GM19238 (cell line): ENCODE measurements around the gene POP7.
"Not testable (repeated sequence)": the region's sequence is repeated elsewhere in the genome, so short reads cannot be mapped to it uniquely, and the experiment has no call there.

Experiments used
- DNase-seq: peaks from one replicate; pipeline ENCODE4 v3.0.0; 2011; ENCODE audit warnings: low spot score; ENCODE audit not compliant: insufficient read length

POP7 gene

DNA sequence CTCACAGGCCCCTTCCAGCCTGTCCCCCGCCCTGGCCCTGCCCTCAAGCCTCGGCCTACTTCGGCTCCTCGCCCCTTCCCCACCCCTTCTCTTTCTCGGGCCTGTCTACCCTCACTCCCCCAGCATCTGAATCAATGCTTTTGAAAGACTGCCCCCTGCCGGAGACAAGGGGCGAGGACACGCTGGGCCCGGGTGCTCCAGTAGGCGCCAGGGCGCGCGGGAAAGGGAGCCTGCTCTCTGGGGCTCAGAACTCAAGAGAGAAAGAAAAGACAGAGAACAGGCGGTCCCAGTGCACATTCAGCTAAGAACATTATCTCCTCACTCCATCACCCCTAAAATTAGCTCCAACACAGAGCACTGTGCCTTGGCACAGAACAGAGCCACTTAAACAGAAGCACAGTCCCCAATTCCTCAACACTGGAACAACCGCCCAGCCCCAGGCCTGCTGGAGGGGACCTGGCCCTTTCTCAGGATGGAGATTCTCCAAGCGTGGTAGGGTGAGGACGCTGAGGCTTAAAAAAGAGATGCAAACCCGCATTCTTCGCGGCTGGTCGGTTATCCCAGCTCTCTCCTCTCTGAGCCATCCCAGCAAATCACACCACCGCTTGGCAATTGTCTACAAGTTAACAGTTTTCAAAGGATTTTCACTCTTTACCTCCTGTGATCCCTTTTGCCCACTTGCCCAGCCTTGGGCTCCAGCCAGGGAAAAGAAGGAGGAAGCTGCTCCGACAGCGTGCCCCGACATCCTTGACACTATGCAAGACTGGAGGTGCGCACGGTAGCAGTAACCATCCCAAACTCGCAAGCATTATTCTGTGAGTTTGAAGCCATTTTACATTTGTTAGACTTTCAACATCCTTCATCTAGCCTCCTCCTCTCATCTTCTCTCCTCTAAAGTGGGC, 14.0 kb upstream of the POP7 start:
- peak; percentile 93 for DNase-seq

GRCh38 chr7:100692578-100692961, 13.4 kb upstream of the POP7 start:
- DNase-seq, result no peak

DNA sequence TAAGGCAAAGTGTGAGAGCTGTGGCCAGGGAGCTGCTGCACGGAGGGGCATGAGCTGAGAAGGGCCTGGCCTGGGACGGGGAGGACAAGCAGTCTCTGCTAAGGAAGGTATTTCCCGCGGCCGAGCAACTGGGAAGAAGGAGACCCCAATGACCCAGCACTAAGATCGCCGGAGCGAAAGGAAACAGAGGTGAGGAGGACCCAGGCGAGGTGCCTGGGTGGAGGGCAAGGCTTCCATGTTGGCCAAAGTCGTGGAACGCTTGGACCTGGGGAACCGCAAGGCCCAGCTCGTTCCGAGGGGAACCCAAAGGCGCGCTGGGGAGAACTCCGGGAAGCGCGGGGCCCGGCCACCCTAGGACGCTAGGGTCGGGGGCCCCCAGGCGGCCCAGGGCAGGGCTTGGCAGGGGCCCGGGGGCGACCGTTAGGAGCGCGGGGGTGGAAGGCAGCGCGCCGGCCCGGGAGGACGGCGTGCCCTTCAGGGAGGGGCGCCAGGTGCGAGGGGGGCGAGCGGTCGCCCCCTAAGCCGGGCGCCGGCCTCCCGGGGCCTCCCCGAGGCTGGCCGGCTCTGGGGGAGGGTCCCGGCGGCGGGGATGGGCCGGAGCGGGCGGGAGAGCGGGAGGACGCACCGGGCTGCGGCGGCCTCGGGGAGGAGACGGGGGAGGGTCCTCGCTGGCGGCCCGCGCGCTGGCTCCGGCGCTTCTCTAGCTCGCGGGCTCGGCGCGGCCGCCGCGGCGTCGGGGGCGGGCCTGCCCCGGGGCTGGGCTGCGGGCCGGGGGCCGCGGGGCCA, 12.4 kb upstream of the POP7 start:
- peak; percentile 50 for DNase-seq

- peak; percentile 85 for DNase-seq
Measured at GRCh38 chr7:100694098-100694745, 11.7 kb upstream of the POP7 start, which contains the start of gene GIGYF1. TSS of gene GIGYF1 (minus strand) at chr7:100694250. CDS start at chr7:100688238, 6,012 bp downstream.

DNA sequence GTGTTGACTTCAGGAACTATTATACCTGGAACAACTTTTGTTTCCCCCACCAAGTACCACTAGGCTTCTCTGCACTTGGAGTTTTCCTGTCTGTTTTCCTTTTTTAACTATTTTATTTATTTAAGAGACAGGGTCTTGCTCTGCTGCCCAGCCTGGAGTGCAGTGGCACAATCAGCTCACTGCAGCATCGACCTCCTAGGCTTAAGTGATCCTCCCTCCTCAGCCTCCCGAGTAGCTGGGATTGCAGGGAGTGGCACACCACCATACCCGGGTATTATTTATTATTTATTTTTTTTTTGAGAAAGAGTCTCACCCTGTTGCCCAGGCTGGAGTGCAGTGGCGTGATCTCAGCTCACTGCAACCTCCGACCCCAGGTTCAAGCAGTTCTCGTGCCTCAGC, 9.8 kb upstream of the POP7 start:
- no peak for DNase-seq

DNA sequence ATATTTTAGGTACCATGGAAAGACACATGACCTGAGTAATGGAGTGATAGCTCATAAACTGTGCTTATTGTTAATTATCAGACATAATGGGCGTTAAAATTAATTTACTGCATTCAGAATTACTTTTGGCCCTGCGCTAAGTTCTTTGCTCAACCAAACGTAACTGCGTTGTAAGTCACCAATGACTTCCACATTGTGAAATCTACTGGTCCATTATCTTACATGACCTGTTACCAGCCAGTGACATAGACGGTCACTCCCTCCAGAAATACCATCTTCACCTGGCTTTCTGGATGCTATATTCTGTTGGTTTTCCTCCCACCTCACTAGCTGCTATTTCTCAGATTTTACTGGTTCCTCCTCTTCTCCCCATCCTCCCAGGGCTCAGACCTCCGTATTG, 6.9 kb upstream of the POP7 start:
- DNase-seq, result no peak

DNA sequence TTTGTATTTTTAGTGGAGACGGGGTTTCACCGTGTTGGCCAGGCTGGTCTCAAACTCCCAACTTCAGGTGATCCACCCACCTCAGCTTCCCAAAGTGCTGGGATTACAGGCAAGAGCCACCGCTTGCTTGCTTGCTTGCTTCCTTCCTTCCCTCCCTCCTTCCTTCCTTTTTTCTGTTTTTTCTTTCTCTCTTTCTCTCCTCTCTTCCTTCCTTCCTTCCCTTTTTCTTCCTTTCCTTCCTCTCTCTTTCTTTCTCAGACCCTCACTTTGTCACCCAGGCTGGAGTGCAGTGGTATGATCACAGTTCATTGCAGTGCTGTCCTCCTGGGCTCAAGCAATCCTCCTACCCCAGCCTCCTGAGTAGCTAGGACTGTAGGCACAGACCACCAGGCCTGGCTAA, 4.8 kb upstream of the POP7 start:
- DNase-seq, result not testable (repeated sequence)

- peak; percentile 90 for DNase-seq
Measured at GRCh38 chr7:100705320-100705752, 585 bp upstream of the POP7 start.

DNA sequence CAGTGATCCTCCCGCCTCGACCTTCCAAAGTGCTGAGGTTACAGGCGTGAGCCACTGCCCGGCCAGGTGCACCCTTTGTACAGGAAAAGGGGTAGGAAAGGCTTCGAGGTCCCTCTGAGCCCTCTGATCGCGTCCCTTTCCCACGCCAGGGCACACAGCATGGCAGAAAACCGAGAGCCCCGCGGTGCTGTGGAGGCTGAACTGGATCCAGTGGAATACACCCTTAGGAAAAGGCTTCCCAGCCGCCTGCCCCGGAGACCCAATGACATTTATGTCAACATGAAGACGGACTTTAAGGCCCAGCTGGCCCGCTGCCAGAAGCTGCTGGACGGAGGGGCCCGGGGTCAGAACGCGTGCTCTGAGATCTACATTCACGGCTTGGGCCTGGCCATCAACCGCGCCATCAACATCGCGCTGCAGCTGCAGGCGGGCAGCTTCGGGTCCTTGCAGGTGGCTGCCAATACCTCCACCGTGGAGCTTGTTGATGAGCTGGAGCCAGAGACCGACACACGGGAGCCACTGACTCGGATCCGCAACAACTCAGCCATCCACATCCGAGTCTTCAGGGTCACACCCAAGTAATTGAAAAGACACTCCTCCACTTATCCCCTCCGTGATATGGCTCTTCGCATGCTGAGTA, 871 bp downstream of the POP7 start:
- DNase-seq, result no peak

- DNase-seq, result no peak
Measured at GRCh38 chr7:100708395-100708794, 2.5 kb downstream of the POP7 start.

DNA sequence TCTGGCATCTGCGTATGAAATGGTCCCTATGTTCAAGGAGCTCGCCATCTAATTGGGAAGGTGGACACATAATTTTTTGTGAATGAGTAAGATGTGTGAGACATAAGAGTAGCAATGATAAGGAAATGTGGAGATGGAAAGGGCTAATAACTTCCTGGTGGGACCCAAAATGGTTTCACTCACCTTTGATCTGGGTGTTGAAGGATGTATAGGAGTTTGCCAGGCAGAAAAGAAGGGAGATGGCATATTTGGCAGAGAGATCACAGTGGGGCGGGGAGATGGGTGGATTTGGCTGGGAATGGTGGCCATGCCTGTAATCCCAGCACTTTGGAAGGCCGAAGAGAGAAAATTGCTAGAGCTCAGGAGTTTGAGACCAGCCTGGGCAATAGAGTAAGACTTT, 4.5 kb downstream of the POP7 start:
- DNase-seq, result no peak

DNA sequence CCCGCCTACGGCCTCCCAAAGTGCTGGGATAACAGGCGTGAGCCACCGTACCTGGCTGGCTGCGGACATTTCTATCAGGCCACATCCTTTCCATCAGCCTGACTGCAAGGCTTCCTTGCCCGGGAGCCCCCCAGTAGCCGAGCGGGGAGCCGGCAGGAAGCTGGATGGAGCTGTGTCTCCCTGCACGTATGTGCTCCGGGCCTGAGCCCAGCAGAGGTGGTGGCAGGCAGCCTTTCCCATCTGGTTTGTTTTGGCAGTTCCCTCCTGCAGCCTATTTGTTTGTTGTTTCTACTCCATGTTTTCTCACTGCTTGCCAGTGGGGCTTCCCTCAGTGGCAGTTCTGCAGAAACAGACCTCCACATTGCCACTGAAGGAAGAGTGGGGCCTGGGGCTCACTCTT, 5.4 kb downstream of the POP7 start:
- DNase-seq, result no peak

DNA sequence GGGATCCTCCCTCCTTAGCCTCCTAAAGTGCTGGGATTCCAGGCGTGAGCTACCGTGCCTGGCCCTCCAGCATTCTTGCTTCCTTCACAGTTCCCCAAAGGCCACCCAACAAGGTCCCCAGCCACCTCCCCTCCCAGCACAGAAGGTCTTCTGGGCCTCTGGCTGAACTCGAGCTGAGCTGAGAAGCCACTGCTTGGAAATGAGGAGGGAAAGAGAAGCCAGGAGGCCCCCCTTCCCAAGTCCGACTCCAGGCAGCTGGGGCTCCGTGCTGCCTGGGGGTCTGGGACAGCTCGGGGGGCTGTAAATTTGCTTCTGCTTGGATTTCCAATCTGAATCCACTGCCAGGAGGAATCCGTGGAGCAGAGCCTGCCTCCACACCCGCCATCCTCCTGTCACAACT, 8.8 kb downstream of the POP7 start:
- no peak for DNase-seq

DNA sequence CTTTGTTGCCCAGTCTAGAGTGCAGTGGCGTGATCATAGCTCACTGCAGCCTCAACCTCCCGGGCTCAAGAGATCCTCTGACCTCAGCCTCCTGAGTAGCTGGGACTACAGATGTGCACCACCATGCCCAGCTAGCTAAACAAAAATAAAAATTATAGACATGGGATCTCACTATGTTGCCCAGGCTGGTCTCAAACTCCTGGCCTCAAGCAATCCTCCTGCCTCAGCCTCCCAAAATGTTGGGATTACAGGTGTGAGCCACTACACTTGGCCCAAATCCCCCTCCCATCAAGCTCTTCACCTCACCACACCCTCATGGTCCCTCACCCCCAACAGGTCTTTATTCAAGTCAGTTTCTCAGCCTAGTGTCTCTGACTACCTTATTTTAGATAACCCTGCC, 11.2 kb downstream of the POP7 start:
- not testable (repeated sequence) for DNase-seq

- DNase-seq, result no peak
Measured at GRCh38 chr7:100719523-100720278, 13.8 kb downstream of the POP7 start.

GRCh38 chr7:100720279-100720670, 14.4 kb downstream of the POP7 start, which contains the start of gene EPO:
TSS of gene EPO (plus strand) at chr7:100720468. CDS start at chr7:100720981, 513 bp downstream.
- no peak for DNase-seq

DNA sequence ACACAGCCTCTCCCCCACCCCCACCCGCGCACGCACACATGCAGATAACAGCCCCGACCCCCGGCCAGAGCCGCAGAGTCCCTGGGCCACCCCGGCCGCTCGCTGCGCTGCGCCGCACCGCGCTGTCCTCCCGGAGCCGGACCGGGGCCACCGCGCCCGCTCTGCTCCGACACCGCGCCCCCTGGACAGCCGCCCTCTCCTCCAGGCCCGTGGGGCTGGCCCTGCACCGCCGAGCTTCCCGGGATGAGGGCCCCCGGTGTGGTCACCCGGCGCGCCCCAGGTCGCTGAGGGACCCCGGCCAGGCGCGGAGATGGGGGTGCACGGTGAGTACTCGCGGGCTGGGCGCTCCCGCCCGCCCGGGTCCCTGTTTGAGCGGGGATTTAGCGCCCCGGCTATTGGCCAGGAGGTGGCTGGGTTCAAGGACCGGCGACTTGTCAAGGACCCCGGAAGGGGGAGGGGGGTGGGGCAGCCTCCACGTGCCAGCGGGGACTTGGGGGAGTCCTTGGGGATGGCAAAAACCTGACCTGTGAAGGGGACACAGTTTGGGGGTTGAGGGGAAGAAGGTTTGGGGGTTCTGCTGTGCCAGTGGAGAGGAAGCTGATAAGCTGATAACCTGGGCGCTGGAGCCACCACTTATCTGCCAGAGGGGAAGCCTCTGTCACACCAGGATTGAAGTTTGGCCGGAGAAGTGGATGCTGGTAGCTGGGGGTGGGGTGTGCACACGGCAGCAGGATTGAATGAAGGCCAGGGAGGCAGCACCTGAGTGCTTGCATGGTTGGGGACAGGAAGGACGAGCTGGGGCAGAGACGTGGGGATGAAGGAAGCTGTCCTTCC, 15.0 kb downstream of the POP7 start:
- DNase-seq, result no peak

DNA sequence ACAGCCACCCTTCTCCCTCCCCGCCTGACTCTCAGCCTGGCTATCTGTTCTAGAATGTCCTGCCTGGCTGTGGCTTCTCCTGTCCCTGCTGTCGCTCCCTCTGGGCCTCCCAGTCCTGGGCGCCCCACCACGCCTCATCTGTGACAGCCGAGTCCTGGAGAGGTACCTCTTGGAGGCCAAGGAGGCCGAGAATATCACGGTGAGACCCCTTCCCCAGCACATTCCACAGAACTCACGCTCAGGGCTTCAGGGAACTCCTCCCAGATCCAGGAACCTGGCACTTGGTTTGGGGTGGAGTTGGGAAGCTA, 15.5 kb downstream of the POP7 start:
- no peak for DNase-seq

DNA sequence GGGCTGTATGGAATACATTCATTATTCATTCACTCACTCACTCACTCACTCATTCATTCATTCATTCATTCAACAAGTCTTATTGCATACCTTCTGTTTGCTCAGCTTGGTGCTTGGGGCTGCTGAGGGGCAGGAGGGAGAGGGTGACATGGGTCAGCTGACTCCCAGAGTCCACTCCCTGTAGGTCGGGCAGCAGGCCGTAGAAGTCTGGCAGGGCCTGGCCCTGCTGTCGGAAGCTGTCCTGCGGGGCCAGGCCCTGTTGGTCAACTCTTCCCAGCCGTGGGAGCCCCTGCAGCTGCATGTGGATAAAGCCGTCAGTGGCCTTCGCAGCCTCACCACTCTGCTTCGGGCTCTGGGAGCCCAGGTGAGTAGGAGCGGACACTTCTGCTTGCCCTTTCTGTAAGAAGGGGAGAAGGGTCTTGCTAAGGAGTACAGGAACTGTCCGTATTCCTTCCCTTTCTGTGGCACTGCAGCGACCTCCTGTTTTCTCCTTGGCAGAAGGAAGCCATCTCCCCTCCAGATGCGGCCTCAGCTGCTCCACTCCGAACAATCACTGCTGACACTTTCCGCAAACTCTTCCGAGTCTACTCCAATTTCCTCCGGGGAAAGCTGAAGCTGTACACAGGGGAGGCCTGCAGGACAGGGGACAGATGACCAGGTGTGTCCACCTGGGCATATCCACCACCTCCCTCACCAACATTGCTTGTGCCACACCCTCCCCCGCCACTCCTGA, 16.7 kb downstream of the POP7 start:
- DNase-seq, result no peak
